GM23248 (cell line): ENCODE data around the gene BRWD1. TPM values are rescaled to one million over a fixed set of nuclear protein-coding genes. Genes with fewer than 3 reads are reported as not detected.

ENCODE experiments used
- DNase-seq: peaks from one replicate; pipeline ENCODE4 v3.0.0-alpha.2; 2015
- H2AFZ ChIP-seq: fragments of 200-600 bp; sonication (generic); 2 replicates; pipeline ENCODE4 v1.6.1; 2016; ENCODE audit warnings: antibody characterized with exemption
- H3F3A ChIP-seq: fragments of 200-600 bp; sonication (generic); 2 replicates; pipeline ENCODE4 v1.6.1; 2016; ENCODE audit warnings: mild to moderate bottlenecking, antibody characterized with exemption, mixed run types; ENCODE audit not compliant: insufficient read depth
- H3K27ac ChIP-seq: fragments of 200-600 bp; sonication (generic); 2 replicates; pipeline ENCODE4 v1.5.1; 2016; ENCODE audit warnings: mild to moderate bottlenecking
- H3K27me3 ChIP-seq: fragments of 200-600 bp; sonication (generic); replicated peaks from 2 replicates; pipeline ENCODE4 v1.6.1; 2016; ENCODE audit warnings: mild to moderate bottlenecking; ENCODE audit not compliant: insufficient read depth
- H3K36me3 ChIP-seq: fragments of 200-600 bp; sonication (generic); 2 replicates; pipeline ENCODE4 v1.6.1; 2016; ENCODE audit warnings: low read depth, mild to moderate bottlenecking
- H3K4me1 ChIP-seq: fragments of 200-600 bp; sonication (generic); 2 replicates; pipeline ENCODE4 v1.6.1; 2016; ENCODE audit warnings: mild to moderate bottlenecking; ENCODE audit not compliant: insufficient read depth
- H3K4me2 ChIP-seq: fragments of 200-600 bp; sonication (generic); one replicate; pipeline ENCODE4 v1.6.1; 2016; ENCODE audit warnings: mild to moderate bottlenecking; ENCODE audit not compliant: unreplicated experiment
- H3K4me3 ChIP-seq: fragments of 200-600 bp; sonication (generic); 2 replicates; pipeline ENCODE4 v1.5.1; 2016; ENCODE audit warnings: mild to moderate bottlenecking
- H3K79me2 ChIP-seq: fragments of 200-600 bp; sonication (generic); 2 replicates; pipeline ENCODE4 v1.6.1; 2016; ENCODE audit warnings: mild to moderate bottlenecking; ENCODE audit not compliant: insufficient read depth
- H3K9ac ChIP-seq: fragments of 200-600 bp; sonication (generic); 2 replicates; pipeline ENCODE4 v1.6.1; 2016; ENCODE audit warnings: mild to moderate bottlenecking
- H3K9me2 ChIP-seq: fragments of 200-600 bp; sonication (generic); 2 replicates; pipeline ENCODE4 v1.6.1; 2016; ENCODE audit warnings: mixed run types, mild to moderate bottlenecking, moderate library complexity; ENCODE audit not compliant: insufficient read depth
- H3K9me3 ChIP-seq: fragments of 200-600 bp; sonication (generic); one replicate; pipeline ENCODE4 v1.6.1; 2017; ENCODE audit warnings: low read depth
- H4K20me1 ChIP-seq: fragments of 200-600 bp; sonication (generic); 2 replicates; pipeline ENCODE4 v1.6.0; 2016; ENCODE audit not compliant: insufficient read depth
- EZH2 ChIP-seq: fragments of 200-600 bp; sonication (generic); IDR thresholded peaks from 2 replicates; pipeline ENCODE4 v1.6.1; 2018; ENCODE audit warnings: antibody characterized with exemption, mild to moderate bottlenecking; ENCODE audit not compliant: insufficient read depth, poor library complexity, severe bottlenecking
- EZH2phosphoT487 ChIP-seq: fragments of 200-600 bp; sonication (generic); IDR thresholded peaks from 2 replicates; pipeline ENCODE4 v1.6.1; 2018; ENCODE audit warnings: antibody characterized with exemption, moderate library complexity, mild to moderate bottlenecking, low read depth; ENCODE audit not compliant: insufficient read depth
- WGBS, 2 experiments: methylation state at CpG; one replicate each; pipeline ENCODE4 v1.1.6; 2015 to 2017; ENCODE audit warnings: low lambda C conversion rate in 2 of 2, low coverage in 1 of 2; ENCODE audit errors: missing lambda C conversion rate in 2 of 2; 5-methylcytosine and 5-hydroxymethylcytosine counted together
- in situ Hi-C: fragments of 300-500 bp; cut with MboI; formaldehyde crosslinking; loops from 2 replicates; pipeline ENCODE4 v1.15.0; 2020
- polyA plus RNA-seq: library from polyadenylated mRNA; unstranded; fragments of >200 nt; fragmentation: Nextera tagmentation; extraction: Ambion mirVana; gene quantifications from 2 replicates; pipeline ENCODE4 v1.2.1, GENCODE V29; 2016
- total RNA-seq: library from RNA; depleted of rRNA; stranded (reverse); fragments of >200 nt; shearing (Covaris generic); gene quantifications from 2 replicates; pipeline ENCODE4 v1.2.3, GENCODE V29; 2014

The BRWD1 gene
- total and polyA plus RNA-seq, 2 experiments from 2014 or later, result 23.6 to 27.2 TPM

- Histone ChIP-seq H4K20me1 (no peaks in the 10 kb centered on the region), H3K9me2 (no peaks in the 10 kb centered on the region), H3K36me3 (peaks cover 17% of the 10 kb centered on the region), H3K4me1 (peaks cover 19% of the 10 kb centered on the region), H3F3A (no peaks in the 10 kb centered on the region), H3K27ac (peak overlapping the region; percentile 69), H3K9ac (peak overlapping the region; percentile 78), H2AFZ (peak overlapping the region; percentile 97), H3K9me3 (no peaks in the 10 kb centered on the region), H3K4me3 (peak overlapping the region; percentile 75), H3K27me3 (no peaks in the 10 kb centered on the region), H3K4me2 (peak overlapping the region; percentile 74), H3K79me2 (peaks cover 29% of the 10 kb centered on the region)
- 57 to 65% methylated on average over 19 of the region's 19 CpGs for WGBS, 2 experiments
- in situ Hi-C loops, result no loop called here
- no peak for TF ChIP-seq EZH2
- no peak for TF ChIP-seq EZH2phosphoT487
- no peak for DNase-seq
Measured at GRCh38 chr21:39350094-39351005, 36.9 kb upstream of the BRWD1 start.

- Histone ChIP-seq H3K4me2 (peak overlapping the region; percentile 74), H3F3A (no peaks in the 10 kb centered on the region), H3K4me3 (peak overlapping the region; percentile 75), H3K9me3 (no peaks in the 10 kb centered on the region), H3K9ac (peak overlapping the region; percentile 78), H3K27ac (peak overlapping the region; percentile 69), H3K36me3 (peaks cover 26% of the 10 kb centered on the region), H3K4me1 (peaks cover 19% of the 10 kb centered on the region), H3K27me3 (no peaks in the 10 kb centered on the region), H3K9me2 (no peaks in the 10 kb centered on the region), H4K20me1 (no peaks in the 10 kb centered on the region), H3K79me2 (peaks cover 38% of the 10 kb centered on the region), H2AFZ (peak overlapping the region; percentile 97)
- in situ Hi-C loops, result no loop called here
- DNase-seq, result peak; percentile 98
- 7% methylated on average over 51 to 53 of the region's 56 CpGs for WGBS, 2 experiments
- no peak for TF ChIP-seq EZH2phosphoT487
- no peak for TF ChIP-seq EZH2
Measured at GRCh38 chr21:39349211-39350093, 36.0 kb upstream of the BRWD1 start.

DNA sequence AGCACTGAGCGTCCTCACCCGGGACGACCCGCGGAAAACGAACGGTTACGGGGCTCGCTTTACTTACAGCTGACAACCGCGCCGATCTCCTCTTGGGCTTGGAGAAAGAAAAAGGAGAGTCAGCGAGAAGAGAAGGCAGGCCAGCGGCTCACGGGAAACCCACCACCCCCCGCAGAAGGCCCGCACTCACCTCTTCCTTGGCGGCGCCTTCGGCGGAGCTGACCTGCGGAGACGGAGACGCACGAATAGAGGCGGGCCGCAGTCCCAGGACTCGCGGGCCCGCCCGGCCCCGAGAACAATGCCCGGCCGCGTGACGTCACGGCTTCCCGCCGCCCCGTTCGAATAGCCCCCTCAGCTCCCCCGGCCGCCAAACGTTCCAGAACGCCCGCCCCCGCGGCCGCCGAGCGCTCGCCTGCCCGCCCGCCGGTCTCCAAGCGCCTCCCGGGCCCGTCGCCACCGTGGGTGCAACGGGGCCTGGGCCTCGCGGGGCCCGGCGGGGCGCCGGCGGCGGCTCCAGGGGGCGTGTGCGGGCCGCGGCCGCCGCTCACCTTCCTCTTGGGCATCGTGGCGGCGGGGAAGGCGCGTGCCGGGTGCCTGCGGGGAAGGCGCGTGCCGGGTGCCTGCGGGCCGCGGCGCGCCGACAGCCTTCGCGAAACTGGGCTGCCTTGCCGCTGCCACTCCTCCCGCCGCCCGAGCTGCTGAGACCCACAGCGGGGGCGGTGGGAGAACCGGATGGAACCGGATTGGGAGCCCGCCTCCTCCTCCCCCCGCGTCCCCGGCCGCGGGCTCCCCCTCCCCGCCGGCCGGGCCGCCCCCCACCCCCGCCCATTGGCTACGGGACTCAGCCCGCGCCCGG, 35.2 kb upstream of the BRWD1 start, which contains the start of gene HMGN1:
HMGN1 (minus strand) TSS at position 734 of the 856 bp plus-strand sequence; CDS start at position 563, 171 bp downstream.
- WGBS, 2 experiments, result 0 to 2% methylated on average over 58 to 67 of the region's 116 CpGs
- Histone ChIP-seq H4K20me1 (no peaks in the 10 kb centered on the region), H3K4me3 (peak within 1 kb of the TSS; percentile 91), H3K79me2 (peaks cover 44% of the 10 kb centered on the region), H3K4me2 (peak within 1 kb of the TSS; percentile 93), H3K27me3 (no peaks in the 10 kb centered on the region), H3K4me1 (peaks cover 19% of the 10 kb centered on the region), H3F3A (no peaks in the 10 kb centered on the region), H3K9me2 (no peaks in the 10 kb centered on the region), H3K9me3 (no peaks in the 10 kb centered on the region), H3K36me3 (peaks cover 32% of the 10 kb centered on the region), H2AFZ (peak within 1 kb of the TSS; percentile 97), H3K9ac (peak within 1 kb of the TSS; percentile 90), H3K27ac (peak within 1 kb of the TSS; percentile 82)
- no peak for TF ChIP-seq EZH2phosphoT487
- DNase-seq, result peak; percentile 95
- in situ Hi-C loops, result no loop called here

DNA sequence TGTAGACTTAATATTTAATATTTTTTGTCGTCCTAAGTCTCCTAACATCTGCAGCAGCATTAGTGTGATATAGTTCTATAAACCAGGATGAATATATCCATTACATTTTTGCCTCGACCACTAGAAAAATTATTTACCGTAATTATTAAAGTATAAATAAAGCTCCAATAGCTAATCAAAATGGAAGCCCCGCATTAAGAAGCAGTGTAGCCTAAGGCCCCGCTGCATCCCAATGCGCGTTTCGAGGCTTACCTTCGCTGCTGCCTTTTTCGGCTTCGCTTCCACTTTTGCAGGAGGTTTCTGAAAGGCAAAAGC, 34.6 kb upstream of the BRWD1 start:
- Histone ChIP-seq H3K4me3 (peak overlapping the region; percentile 91), H3K27me3 (no peaks in the 10 kb centered on the region), H3K9ac (peak overlapping the region; percentile 90), H2AFZ (peak overlapping the region; percentile 71), H3K9me2 (no peaks in the 10 kb centered on the region), H3K27ac (peak overlapping the region; percentile 82), H3K79me2 (peaks cover 49% of the 10 kb centered on the region), H3K9me3 (no peaks in the 10 kb centered on the region), H3K4me1 (peaks cover 19% of the 10 kb centered on the region), H3K4me2 (peak overlapping the region; percentile 93), H3K36me3 (peaks cover 38% of the 10 kb centered on the region), H3F3A (no peaks in the 10 kb centered on the region), H4K20me1 (no peaks in the 10 kb centered on the region)
- in situ Hi-C loops, result no loop called here
- WGBS, 2 experiments, result 2% methylated on average over 11 of the region's 11 CpGs
- TF ChIP-seq EZH2phosphoT487 (no peak), EZH2 (no peak)
- no peak for DNase-seq
